Astrocyte (in vitro differentiated cells and primary cell): Measurements from ENCODE around the gene HM13. TPM values are rescaled to one million over a fixed set of nuclear protein-coding genes. Genes with fewer than 3 reads are reported as not detected.
A peak's percentile ranks its signal among the peaks of the same experiment; 100 is the strongest.

Experiments
- DNase-seq: peaks from one replicate; pipeline ENCODE4 v3.0.0-alpha.2; 2010; ENCODE audit warnings: low read depth
- FAIRE-seq: peaks from 2 replicates; lab custom pipeline; 2011; peaks lifted over from hg19 to GRCh38; lab: Jason Lieb, UNC
- H2AFZ ChIP-seq: 2 replicates; pipeline ENCODE4 v1.6.0; 2012; ENCODE audit warnings: low read depth, low read length, inconsistent platforms
- H3K27ac ChIP-seq: 2 replicates; pipeline ENCODE4 v1.5.1; 2011; ENCODE audit warnings: low read depth, low read length, inconsistent platforms
- H3K27me3 ChIP-seq: 2 replicates; pipeline ENCODE4 v1.6.0; 2011; ENCODE audit warnings: low read length, inconsistent platforms; ENCODE audit not compliant: insufficient read depth
- H3K36me3 ChIP-seq: 2 replicates; pipeline ENCODE4 v1.5.1; 2011; ENCODE audit warnings: low read length, inconsistent platforms; ENCODE audit not compliant: insufficient read depth
- H3K4me1 ChIP-seq: 2 replicates; pipeline ENCODE4 v1.5.1; 2011; ENCODE audit warnings: low read length, inconsistent platforms; ENCODE audit not compliant: insufficient read depth
- H3K4me2 ChIP-seq: 2 replicates; pipeline ENCODE4 v1.6.0; 2012; ENCODE audit warnings: low read length, inconsistent platforms
- H3K4me3 ChIP-seq: 2 replicates; pipeline ENCODE4 v1.5.1; 2011; ENCODE audit warnings: low read depth, mild to moderate bottlenecking, low read length, inconsistent platforms; ENCODE audit not compliant: insufficient read depth
- H3K79me2 ChIP-seq: 2 replicates; pipeline ENCODE4 v1.6.0; 2012; ENCODE audit warnings: mild to moderate bottlenecking, low read length, inconsistent platforms; ENCODE audit not compliant: insufficient read depth
- H3K9ac ChIP-seq: 2 replicates; pipeline ENCODE4 v1.6.0; 2012; ENCODE audit warnings: mild to moderate bottlenecking, low read length, inconsistent platforms
- H3K9me3 ChIP-seq: 2 replicates; pipeline ENCODE4 v1.5.1; 2012; ENCODE audit warnings: low read depth, mild to moderate bottlenecking, low read length, inconsistent platforms; ENCODE audit not compliant: insufficient read depth
- H4K20me1 ChIP-seq: 2 replicates; pipeline ENCODE4 v1.6.0; 2012; ENCODE audit warnings: low read length, inconsistent platforms; ENCODE audit not compliant: insufficient read depth
- H3K27ac Mint-ChIP-seq: one replicate; pipeline ENCODE4 v1.8.0; 2021; ENCODE audit warnings: mild to moderate bottlenecking, mixed read lengths; ENCODE audit not compliant: unreplicated experiment
- H3K27me3 Mint-ChIP-seq: one replicate; pipeline ENCODE4 v1.8.0; 2021; ENCODE audit warnings: low read depth, mixed read lengths; ENCODE audit not compliant: unreplicated experiment
- H3K36me3 Mint-ChIP-seq: one replicate; pipeline ENCODE4 v1.8.0; 2021; ENCODE audit warnings: low read depth, mixed read lengths; ENCODE audit not compliant: unreplicated experiment
- H3K4me1 Mint-ChIP-seq: one replicate; pipeline ENCODE4 v1.8.0; 2021; ENCODE audit warnings: low read depth, mixed read lengths; ENCODE audit not compliant: unreplicated experiment
- H3K4me3 Mint-ChIP-seq: one replicate; pipeline ENCODE4 v1.8.0; 2021; ENCODE audit warnings: mild to moderate bottlenecking, moderate library complexity, mixed read lengths; ENCODE audit not compliant: unreplicated experiment
- H3K9me3 Mint-ChIP-seq: one replicate; pipeline ENCODE4 v1.8.0; 2021; ENCODE audit warnings: mild to moderate bottlenecking, mixed read lengths; ENCODE audit not compliant: unreplicated experiment
- CTCF ChIP-seq: IDR thresholded peaks from 2 replicates; pipeline ENCODE4 v1.5.1; 2011; ENCODE audit warnings: low read depth, mild to moderate bottlenecking, inconsistent platforms, low read length, moderate library complexity; ENCODE audit not compliant: insufficient read depth
- EZH2 ChIP-seq: IDR thresholded peaks from 2 replicates; pipeline ENCODE4 v1.6.1; 2012; ENCODE audit warnings: mild to moderate bottlenecking, low read length, inconsistent platforms; ENCODE audit not compliant: insufficient read depth
- total RNA-seq: library from RNA; stranded (reverse); gene quantifications from 2 replicates; pipeline ENCODE4 v1.2.1, GENCODE V29; 2021

HM13 gene
- total RNA-seq, 1 donor from 2014 or later = 399 TPM

GRCh38 chr20:31540406-31540805 lies 26.2 kb downstream of the HM13 start:
- Histone ChIP-seq H3K9ac (no peak overlapping the region), H2AFZ (no peak overlapping the region), H3K36me3 (peaks cover 51% of the 10 kb centered on the region), H3K27ac (no peak overlapping the region), H3K9me3 (no peaks in the 10 kb centered on the region), H4K20me1 (peaks cover 56% of the 10 kb centered on the region), H3K27me3 (no peaks in the 10 kb centered on the region), H3K4me2 (no peak overlapping the region), H3K79me2 (peaks cover 46% of the 10 kb centered on the region), H3K4me1 (peaks cover 29% of the 10 kb centered on the region), H3K4me3 (no peak overlapping the region)
- DNase-seq (no peak), FAIRE-seq (no peak)
- Mint-ChIP-seq H3K9me3 (no peaks in the 10 kb centered on the region), H3K4me1 (peaks cover 53% of the 10 kb centered on the region), H3K36me3 (peaks cover 57% of the 10 kb centered on the region), H3K27ac (no peak overlapping the region), H3K27me3 (no peaks in the 10 kb centered on the region), H3K4me3 (no peak overlapping the region)
- no peak for TF ChIP-seq CTCF
- no peak for TF ChIP-seq EZH2

- H3K9ac ChIP-seq = peak overlapping the region; percentile 26
- Mint-ChIP-seq H3K4me3 (peak overlapping the region; percentile 47), H3K27me3 (no peaks in the 10 kb centered on the region), H3K27ac (peak overlapping the region; percentile 91), H3K9me3 (no peaks in the 10 kb centered on the region), H3K4me1 (peaks cover 48% of the 10 kb centered on the region), H3K36me3 (peaks cover 51% of the 10 kb centered on the region)
- H3K27me3 ChIP-seq = no peaks in the 10 kb centered on the region
- H4K20me1 ChIP-seq = peaks cover 39% of the 10 kb centered on the region
- H3K27ac ChIP-seq = peak overlapping the region; percentile 27
- H3K4me1 ChIP-seq = peaks cover 39% of the 10 kb centered on the region
- peaks cover 45% of the 10 kb centered on the region for H3K79me2 ChIP-seq
- no peak for DNase-seq
- H3K36me3 ChIP-seq = peaks cover 39% of the 10 kb centered on the region
- H3K4me3 ChIP-seq = no peak overlapping the region
- no peak for FAIRE-seq
- TF ChIP-seq EZH2 = no peak
- TF ChIP-seq CTCF = no peak
- H2AFZ ChIP-seq = no peak overlapping the region
- H3K9me3 ChIP-seq = no peaks in the 10 kb centered on the region
- peak overlapping the region; percentile 31 for H3K4me2 ChIP-seq
Observed at GRCh38 chr20:31542201-31542842, 28.1 kb downstream of the HM13 start.

GRCh38 chr20:31542963-31543362 lies 28.7 kb downstream of the HM13 start:
- Mint-ChIP-seq H3K36me3 (peaks cover 51% of the 10 kb centered on the region), H3K27ac (peak overlapping the region; percentile 91), H3K4me3 (peak overlapping the region; percentile 30), H3K27me3 (no peaks in the 10 kb centered on the region), H3K9me3 (no peaks in the 10 kb centered on the region), H3K4me1 (peaks cover 43% of the 10 kb centered on the region)
- no peak for DNase-seq
- Histone ChIP-seq H3K9me3 (no peaks in the 10 kb centered on the region), H3K27ac (peak overlapping the region; percentile 27), H3K79me2 (peaks cover 45% of the 10 kb centered on the region), H3K4me3 (no peak overlapping the region), H4K20me1 (peaks cover 32% of the 10 kb centered on the region), H3K27me3 (no peaks in the 10 kb centered on the region), H3K4me1 (peaks cover 39% of the 10 kb centered on the region), H3K36me3 (peaks cover 33% of the 10 kb centered on the region), H2AFZ (no peak overlapping the region), H3K4me2 (no peak overlapping the region), H3K9ac (no peak overlapping the region)
- TF ChIP-seq CTCF (no peak), EZH2 (no peak)
- FAIRE-seq = no peak
